COLO829 (cell line): ENCODE measurements around the gene NCK2.

Source experiments
- DNase-seq: peaks from one replicate; pipeline ENCODE4 v3.0.0; 2012; ENCODE audit warnings: low spot score

NCK2 gene

GRCh38 chr2:105814291-105814940, 69.7 kb downstream of the NCK2 start:
- no peak for DNase-seq

- no peak for DNase-seq
These were observed 70.7 kb downstream of the NCK2 start for GRCh38 chr2:105815401-105815800.

- no peak for DNase-seq
These were observed 75.4 kb downstream of the NCK2 start for GRCh38 chr2:105820151-105820550.

GRCh38 chr2:105820691-105821090, 76.0 kb downstream of the NCK2 start:
- DNase-seq = no peak

- DNase-seq = no peak
These were observed 76.9 kb downstream of the NCK2 start for GRCh38 chr2:105821428-105822125.

GRCh38 chr2:105822186-105822585, 77.5 kb downstream of the NCK2 start:
- no peak for DNase-seq

GRCh38 chr2:105824446-105824845, 79.7 kb downstream of the NCK2 start:
- no peak for DNase-seq

GRCh38 chr2:105827351-105828096, 82.8 kb downstream of the NCK2 start:
- DNase-seq = no peak

- no peak for DNase-seq
These were observed 83.8 kb downstream of the NCK2 start for GRCh38 chr2:105828558-105828957.

GRCh38 chr2:105834931-105835330, 90.2 kb downstream of the NCK2 start:
- DNase-seq = no peak

- DNase-seq = no peak
These were observed 91.6 kb downstream of the NCK2 start for GRCh38 chr2:105836341-105836740.

GRCh38 chr2:105836840-105837692, 92.4 kb downstream of the NCK2 start:
- no peak for DNase-seq

GRCh38 chr2:105839793-105840192, 95.1 kb downstream of the NCK2 start:
- no peak for DNase-seq

- no peak for DNase-seq
These were observed 96.2 kb downstream of the NCK2 start for GRCh38 chr2:105840933-105841332.

GRCh38 chr2:105841551-105841950, 96.8 kb downstream of the NCK2 start:
- DNase-seq = no peak

GRCh38 chr2:105842555-105842954, 97.8 kb downstream of the NCK2 start:
- no peak for DNase-seq

GRCh38 chr2:105843476-105844374, 99.0 kb downstream of the NCK2 start:
- DNase-seq = no peak

- no peak for DNase-seq
These were observed 101.3 kb downstream of the NCK2 start for GRCh38 chr2:105845976-105846375.

GRCh38 chr2:105847056-105847455, 102.3 kb downstream of the NCK2 start:
- no peak for DNase-seq

- DNase-seq = no peak
These were observed 103.7 kb downstream of the NCK2 start for GRCh38 chr2:105848367-105848766.
